GM18517 (cell line): ENCODE results near the gene ACOT4.
"Not testable (repeated sequence)": the region's sequence is repeated elsewhere in the genome, so short reads cannot be mapped to it uniquely, and the experiment has no call there.

Experiments
- ATAC-seq: cut with Tn5 transposase; IDR thresholded peaks from one replicate; pipeline ENCODE4 v1.9.1; 2021; ENCODE audit warnings: mild to moderate bottlenecking, moderate library complexity; ENCODE audit not compliant: unreplicated experiment

Gene ACOT4, protein sequence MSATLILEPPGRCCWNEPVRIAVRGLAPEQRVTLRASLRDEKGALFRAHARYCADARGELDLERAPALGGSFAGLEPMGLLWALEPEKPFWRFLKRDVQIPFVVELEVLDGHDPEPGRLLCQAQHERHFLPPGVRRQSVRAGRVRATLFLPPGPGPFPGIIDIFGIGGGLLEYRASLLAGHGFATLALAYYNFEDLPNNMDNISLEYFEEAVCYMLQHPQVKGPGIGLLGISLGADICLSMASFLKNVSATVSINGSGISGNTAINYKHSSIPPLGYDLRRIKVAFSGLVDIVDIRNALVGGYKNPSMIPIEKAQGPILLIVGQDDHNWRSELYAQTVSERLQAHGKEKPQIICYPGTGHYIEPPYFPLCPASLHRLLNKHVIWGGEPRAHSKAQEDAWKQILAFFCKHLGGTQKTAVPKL

GRCh38 chr14:73591690-73592449 lies at the start of gene ACOT4:
Gene ACOT4 (plus strand): TSS chr14:73591873. CDS start chr14:73591960, 87 bp downstream.
- ATAC-seq, result no peak

- not testable (repeated sequence) for ATAC-seq
Observed at GRCh38 chr14:73542961-73543360, 48.7 kb upstream of the ACOT4 start.

DNA sequence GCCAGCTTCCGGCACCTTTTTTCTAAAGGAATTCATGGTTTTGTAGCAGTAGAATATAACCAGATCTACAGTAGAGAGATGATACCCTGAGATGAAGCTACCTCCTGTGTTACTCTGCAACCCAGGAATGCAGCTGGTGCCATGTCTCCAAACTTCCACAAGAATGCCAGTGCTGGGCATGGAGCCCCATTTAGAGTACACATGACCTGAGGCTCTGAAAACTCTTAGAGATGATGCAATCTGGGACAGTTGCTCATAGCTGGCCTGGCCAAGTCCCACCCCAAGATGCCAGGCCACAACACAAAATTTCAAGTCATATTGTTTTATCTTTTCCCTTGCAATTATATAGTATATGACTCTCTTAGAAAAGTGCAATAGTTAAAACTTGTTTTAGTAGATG lies 46.3 kb upstream of the ACOT4 start:
- ATAC-seq, result not testable (repeated sequence)

- ATAC-seq, result not testable (repeated sequence)
Observed at GRCh38 chr14:73549097-73549496, 42.6 kb upstream of the ACOT4 start.

DNA sequence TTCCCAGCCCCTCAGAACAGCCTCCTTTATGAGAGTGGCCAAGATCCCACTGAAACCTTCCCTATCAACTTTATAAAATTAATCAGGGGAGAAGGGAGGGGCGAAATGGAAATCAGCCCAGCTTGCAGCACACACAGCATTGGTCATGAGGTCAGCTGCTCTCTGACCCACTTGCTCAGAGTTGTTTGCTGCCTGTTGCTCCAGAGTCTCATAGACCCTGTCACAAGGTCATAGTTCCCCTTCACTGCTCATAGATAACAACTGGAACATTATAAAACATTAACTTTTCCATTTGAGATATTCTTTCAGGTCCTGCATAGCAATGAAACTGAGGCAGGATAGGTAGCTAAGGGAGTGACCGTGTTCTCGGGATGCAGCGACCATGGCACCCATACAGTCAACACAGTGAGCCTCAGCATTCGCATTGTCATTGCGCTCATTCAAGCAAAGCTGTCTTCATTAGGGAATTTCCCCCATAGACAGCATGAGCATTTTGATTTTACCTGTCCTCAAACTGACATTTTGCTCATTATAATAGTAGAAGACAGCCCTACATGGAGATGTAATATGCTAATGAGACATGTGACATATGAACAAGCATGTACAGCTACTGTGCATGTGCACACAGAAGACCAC lies 41.7 kb upstream of the ACOT4 start:
- not testable (repeated sequence) for ATAC-seq

GRCh38 chr14:73553845-73554244 lies 37.8 kb upstream of the ACOT4 start:
- no peak for ATAC-seq

DNA sequence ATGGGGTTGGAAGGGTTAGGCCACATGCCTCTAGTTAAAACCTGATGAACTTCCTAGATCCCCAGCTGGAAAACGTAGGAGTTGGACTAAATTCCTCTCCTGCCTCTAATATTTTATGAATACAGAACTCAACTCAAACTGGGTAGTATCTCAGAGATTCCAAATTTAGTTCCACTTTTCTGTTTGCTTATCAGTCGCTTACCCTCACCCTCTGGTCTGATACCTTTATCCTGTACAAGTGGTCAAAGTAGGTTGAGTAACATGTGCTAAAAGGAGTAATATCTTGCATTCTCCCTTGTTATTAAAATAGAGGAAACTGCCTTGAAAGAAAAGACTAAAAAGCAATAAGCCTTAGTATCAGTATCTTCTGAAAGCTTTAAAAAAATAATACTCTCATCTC lies 34.5 kb upstream of the ACOT4 start:
- not testable (repeated sequence) for ATAC-seq

DNA sequence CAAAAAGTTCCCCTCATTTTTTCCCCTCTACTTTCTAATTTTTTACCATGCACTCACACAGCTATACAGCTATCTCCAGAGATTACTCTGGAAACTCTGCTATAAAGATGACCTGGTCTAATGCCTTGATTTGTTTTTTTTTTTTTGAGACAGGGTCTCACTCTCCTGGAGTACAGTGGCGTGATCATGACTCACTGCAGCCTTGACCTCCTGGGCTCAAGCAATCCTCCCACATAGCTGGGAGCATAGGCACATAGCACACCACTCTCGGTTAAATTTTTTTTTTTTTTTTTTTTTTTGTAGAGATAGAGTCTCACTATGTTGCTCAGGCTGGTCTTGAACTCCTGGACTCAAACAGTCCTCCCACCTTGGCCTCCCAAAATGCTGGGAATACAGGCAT lies 33.4 kb upstream of the ACOT4 start:
- not testable (repeated sequence) for ATAC-seq

DNA sequence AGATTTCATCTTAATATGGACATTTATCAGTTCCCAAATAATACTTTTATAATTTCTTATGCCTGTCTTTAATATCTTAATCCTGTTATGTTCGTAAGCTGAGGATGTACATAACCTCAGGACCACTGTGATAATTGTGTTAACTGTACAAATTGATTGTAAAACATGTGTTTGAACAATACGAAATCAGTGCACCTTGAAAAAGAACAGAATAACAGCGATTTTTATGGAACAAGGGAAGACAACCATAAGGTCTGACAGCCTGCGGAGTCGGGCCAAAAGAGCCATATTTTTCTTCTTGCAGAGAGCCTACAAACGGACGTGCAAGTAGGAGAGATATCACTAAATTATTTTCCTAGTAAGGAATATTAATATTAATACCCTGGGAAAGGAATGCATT lies 29.4 kb upstream of the ACOT4 start:
- ATAC-seq, result not testable (repeated sequence)

DNA sequence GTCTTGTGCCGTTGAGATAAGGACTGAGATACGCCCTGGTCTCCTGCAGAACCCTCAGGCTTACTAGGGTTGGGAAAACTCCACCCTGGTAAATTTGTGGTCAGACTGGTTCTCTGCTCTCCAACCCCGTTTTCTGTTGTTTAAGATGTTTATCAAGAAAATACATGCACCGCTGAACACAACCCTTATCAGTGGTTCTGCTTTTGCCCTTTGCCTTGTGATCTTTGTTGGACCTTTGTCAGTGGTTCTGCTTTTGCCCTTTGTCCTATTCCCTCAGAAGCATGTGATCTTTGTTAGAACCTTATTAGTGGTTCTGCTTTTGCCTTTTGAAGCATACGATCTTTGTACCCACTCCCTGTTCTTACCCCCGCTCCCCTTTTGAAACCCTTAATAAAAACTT lies 29.0 kb upstream of the ACOT4 start:
- not testable (repeated sequence) for ATAC-seq

GRCh38 chr14:73566431-73566830 lies 25.2 kb upstream of the ACOT4 start:
- ATAC-seq, result not testable (repeated sequence)

- not testable (repeated sequence) for ATAC-seq
Observed at GRCh38 chr14:73566935-73567334, 24.7 kb upstream of the ACOT4 start.

- ATAC-seq, result no peak
Observed at GRCh38 chr14:73567358-73567757, 24.3 kb upstream of the ACOT4 start.

DNA sequence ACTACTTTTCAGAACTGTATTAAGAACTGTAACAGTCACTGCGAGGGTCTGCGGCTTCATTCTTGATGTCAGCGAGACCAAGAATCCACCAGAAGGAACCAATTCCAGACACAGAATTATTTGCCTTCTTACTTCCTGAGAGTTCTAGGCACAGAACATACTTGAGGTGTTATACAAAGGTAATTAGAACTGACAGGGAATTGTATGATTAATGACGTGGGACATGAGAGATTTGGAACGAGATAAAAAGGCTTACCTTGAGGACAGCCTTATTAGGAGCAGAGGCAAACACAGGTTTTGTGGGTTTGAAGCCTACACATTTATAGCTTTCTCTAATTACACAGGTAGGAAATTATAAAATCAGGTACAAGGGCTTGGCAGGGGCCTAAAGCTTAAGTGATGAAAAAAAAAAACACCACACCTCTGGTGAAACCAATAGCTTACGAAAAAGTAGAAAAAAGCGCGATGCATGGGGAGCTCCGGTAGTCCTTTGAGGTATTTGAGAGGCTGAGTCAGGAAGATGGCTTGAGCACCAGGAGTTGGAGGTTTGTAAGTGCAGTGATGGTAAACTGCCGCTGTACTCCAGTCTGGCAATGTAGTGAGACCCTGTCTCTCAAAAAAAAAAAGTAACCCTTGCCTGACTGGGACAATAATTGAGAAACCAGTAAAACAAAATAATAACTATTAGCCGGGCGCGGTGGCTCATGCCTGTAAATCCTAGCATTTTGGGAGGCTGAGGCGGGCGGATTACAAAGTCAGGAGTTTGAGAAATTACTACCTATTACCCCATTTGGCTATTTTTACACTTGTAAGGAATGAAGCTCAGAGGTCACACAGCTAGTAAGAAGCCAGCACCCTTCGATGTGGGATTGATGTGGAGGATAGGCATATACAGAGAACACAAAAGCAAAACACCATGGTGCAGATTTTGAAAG lies 23.5 kb upstream of the ACOT4 start:
- ATAC-seq, result no peak

GRCh38 chr14:73568886-73569184 lies 22.8 kb upstream of the ACOT4 start:
- not testable (repeated sequence) for ATAC-seq

DNA sequence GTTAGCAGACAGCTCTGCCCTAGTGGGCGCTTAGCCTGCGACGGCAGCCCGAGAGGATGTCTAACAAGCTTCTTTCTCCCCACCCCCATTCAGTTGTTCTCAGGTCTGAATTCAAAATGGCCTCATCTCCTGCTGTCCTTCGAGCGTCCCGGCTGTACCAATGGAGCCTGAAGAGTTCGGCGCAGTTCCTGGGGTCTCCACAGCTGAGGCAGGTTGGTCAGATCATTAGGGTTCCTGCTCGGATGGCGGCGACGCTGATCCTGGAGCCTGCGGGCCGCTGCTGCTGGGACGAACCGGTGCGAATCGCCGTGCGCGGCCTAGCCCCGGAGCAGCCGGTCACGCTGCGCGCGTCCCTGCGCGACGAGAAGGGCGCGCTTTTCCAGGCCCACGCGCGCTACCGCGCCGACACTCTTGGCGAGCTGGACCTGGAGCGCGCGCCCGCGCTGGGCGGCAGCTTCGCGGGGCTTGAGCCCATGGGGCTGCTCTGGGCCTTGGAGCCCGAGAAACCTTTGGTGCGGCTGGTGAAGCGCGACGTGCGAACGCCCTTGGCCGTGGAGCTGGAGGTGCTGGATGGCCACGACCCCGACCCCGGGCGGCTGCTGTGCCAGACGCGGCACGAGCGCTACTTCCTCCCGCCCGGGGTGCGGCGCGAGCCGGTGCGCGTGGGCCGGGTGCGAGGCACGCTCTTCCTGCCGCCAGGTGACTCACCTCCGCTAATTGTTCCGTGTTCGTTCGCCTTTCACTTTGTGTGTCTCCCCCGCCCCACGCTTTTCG lies 22.3 kb upstream of the ACOT4 start, which contains the start of gene ACOT2:
TSS of gene ACOT2 (plus strand) at position 29 of the 774 bp plus-strand sequence. CDS start at position 57, 28 bp downstream.
- ATAC-seq, result peak; percentile 40

GRCh38 chr14:73570913-73571312 lies 20.8 kb upstream of the ACOT4 start:
- ATAC-seq, result not testable (repeated sequence)

- ATAC-seq, result not testable (repeated sequence)
Observed at GRCh38 chr14:73573034-73573433, 18.6 kb upstream of the ACOT4 start.

GRCh38 chr14:73573740-73574139 lies 17.9 kb upstream of the ACOT4 start:
- not testable (repeated sequence) for ATAC-seq

GRCh38 chr14:73574251-73574650 lies 17.4 kb upstream of the ACOT4 start:
- ATAC-seq, result not testable (repeated sequence)
